Renal pelvis (tissue), 12 donors: ENCODE results near the gene ADAMTS18. TPM values are rescaled to one million over a fixed set of nuclear protein-coding genes. Genes with fewer than 3 reads are reported as not detected.
"Not testable (repeated sequence)": the region's sequence is repeated elsewhere in the genome, so short reads cannot be mapped to it uniquely, and the experiment has no call there.

Experiments
- DNase-seq: peaks from one replicate; pipeline ENCODE4 v3.0.0-alpha.2; 2013
- long read RNA-seq, 16 experiments: transcript quantifications; one replicate each; lab custom pipeline, GENCODE V29; 2026
- polyA plus RNA-seq, 3 donors: library from polyadenylated mRNA; unstranded; fragments of 120-200 nt; gene quantifications; one replicate each; pipeline ENCODE4 v1.2.1, GENCODE V29; 2013; ENCODE audit not compliant: insufficient read length in 3 of 3

Gene ADAMTS18, protein sequence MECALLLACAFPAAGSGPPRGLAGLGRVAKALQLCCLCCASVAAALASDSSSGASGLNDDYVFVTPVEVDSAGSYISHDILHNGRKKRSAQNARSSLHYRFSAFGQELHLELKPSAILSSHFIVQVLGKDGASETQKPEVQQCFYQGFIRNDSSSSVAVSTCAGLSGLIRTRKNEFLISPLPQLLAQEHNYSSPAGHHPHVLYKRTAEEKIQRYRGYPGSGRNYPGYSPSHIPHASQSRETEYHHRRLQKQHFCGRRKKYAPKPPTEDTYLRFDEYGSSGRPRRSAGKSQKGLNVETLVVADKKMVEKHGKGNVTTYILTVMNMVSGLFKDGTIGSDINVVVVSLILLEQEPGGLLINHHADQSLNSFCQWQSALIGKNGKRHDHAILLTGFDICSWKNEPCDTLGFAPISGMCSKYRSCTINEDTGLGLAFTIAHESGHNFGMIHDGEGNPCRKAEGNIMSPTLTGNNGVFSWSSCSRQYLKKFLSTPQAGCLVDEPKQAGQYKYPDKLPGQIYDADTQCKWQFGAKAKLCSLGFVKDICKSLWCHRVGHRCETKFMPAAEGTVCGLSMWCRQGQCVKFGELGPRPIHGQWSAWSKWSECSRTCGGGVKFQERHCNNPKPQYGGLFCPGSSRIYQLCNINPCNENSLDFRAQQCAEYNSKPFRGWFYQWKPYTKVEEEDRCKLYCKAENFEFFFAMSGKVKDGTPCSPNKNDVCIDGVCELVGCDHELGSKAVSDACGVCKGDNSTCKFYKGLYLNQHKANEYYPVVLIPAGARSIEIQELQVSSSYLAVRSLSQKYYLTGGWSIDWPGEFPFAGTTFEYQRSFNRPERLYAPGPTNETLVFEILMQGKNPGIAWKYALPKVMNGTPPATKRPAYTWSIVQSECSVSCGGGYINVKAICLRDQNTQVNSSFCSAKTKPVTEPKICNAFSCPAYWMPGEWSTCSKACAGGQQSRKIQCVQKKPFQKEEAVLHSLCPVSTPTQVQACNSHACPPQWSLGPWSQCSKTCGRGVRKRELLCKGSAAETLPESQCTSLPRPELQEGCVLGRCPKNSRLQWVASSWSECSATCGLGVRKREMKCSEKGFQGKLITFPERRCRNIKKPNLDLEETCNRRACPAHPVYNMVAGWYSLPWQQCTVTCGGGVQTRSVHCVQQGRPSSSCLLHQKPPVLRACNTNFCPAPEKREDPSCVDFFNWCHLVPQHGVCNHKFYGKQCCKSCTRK (N-terminal part only)
- 1 to 10 TPM; 3.9 to 9.7 (median 6.6) TPM for polyA plus RNA-seq
- long read RNA-seq, donor 1, result 0 reads
- long read RNA-seq, donor 2, result 0 reads
- long read RNA-seq, donor 3, result 0 reads
- long read RNA-seq, donor 4, result 0 reads
- long read RNA-seq, donor 5, result 0 reads
- long read RNA-seq, donor 6, partial matches to known transcripts, result 0 of 2 reads
- long read RNA-seq, donor 6, other reads (novel, unspliced or antisense), result 0 of 2 reads
- long read RNA-seq, donor 7, result 0 reads
- long read RNA-seq, donor 8, result 0 reads
- long read RNA-seq, donor 9, result 0 reads
- long read RNA-seq, donor 10, result 0 reads
- long read RNA-seq, donor 11, result 0 reads
- long read RNA-seq, donor 12, result 0 reads
- long read RNA-seq, donor 13, result 0 reads
- long read RNA-seq, donor 14, result 0 reads
- long read RNA-seq, donor 15, result 0 reads
- long read RNA-seq, donor 16, result 0 reads

DNA sequence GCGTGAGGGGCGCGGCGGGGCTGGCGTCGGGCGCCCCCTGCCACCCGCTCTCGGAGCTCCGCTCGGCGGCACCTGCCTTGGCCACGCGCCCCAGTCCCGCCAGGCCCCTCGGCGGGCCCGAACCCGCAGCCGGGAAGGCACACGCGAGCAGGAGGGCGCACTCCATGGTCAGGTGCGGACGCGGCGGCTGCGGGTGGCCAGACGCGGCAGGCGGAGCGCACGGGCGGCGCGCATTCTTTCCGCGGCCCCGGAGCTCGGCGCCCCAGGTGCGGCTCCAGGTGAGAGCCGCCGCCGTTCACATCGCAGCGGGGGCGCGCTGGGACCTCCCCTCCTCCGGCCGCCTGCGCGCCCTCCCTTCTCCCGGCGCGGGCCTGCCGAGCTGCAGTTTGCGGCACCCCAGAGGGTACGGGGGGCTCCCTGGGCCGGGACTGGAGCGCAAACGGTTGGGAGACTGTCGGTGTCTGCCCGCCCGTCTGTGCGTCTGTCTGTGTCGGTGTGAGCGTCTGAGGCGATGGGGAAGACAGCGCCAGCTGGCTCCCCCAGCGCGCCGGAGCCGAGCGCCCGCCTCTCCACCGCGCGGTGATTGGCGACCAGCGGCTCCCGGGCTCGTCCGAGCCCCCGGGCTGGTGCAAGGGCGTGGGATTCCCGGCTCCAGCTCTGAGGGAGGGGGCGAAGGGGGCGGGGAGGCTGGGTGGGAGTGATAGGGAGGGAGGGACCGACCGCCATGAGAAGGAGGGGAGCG is at the start of gene ADAMTS18:
Gene ADAMTS18 (minus strand): TSS at position 505 of the 742 bp plus-strand sequence. CDS start 339 bp downstream, at position 166.
- DNase-seq, result no peak

DNA sequence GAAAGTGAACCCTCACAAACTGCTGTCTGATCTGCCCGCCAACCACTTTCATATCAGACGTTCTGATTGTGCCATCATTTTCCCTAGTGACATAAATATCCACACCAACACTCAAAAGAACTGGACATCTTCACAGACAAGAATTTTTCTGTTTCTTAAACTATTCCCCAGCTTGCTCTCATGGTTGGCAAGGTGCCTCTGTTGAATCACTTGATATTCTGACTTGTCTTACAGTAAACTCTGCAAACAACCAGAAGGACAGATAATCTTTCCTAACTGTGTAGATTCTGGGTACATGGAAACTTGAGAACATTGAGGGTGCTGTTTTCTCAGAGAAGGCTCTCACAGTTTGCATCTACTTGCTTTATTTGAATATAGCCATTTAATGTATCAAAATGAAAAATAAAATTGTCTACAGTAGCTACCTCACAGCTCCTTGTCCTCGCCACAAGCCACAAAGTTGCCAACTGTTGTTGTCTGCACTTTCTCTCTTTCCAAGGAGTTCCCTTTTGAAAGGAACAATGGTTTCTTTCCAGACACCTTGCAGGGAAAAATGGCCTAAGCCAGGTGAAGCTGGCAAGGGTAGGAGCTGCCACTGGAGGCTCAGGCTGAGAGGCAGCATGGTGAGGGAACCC is 46.0 kb upstream of the ADAMTS18 start:
- DNase-seq, result no peak

DNA sequence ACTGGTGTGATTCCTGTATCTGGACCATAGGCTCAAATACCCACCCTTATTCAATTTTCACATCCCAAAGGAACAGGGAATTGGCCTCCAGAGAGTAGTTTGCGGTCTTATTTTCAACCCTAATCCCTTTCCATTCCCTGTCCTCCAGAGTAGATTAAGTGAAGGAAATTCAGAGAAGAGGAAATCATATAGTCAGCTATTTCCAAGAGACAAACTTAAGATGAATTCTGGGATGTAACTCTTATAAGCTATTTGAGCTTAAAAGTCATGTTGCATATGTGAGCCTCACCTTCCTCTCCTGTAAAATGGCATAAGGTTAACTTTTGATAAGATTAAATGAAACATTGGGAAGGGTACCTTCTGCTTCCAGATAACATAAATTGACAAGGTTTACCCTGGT is 37.4 kb upstream of the ADAMTS18 start:
- no peak for DNase-seq

- DNase-seq, result no peak
These were observed 36.0 kb upstream of the ADAMTS18 start for GRCh38 chr16:77470851-77471250.

DNA sequence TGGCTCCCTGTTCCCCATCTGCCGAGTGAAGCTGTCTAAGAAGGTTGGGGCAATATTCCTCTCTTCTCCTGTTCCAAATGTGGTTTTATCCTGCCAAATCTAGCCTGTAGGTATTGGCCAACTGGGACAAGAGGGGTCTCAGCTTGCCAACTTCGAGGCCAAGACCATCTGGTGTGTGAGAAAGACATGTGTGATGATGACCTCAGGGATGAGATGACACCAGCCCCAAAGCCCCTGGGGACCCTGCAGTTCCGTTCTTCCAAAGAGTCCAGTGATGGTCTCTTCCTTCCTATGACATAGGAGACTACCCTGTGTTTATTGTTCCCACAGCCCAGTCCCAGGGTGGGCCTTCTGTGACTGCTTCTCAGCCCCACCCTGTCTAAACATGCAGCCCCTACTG is 34.8 kb upstream of the ADAMTS18 start:
- no peak for DNase-seq

- DNase-seq, result no peak
These were observed 34.0 kb upstream of the ADAMTS18 start for GRCh38 chr16:77468831-77469230.

GRCh38 chr16:77467821-77468335 is 33.0 kb upstream of the ADAMTS18 start:
- no peak for DNase-seq

GRCh38 chr16:77463659-77464058 is 28.8 kb upstream of the ADAMTS18 start:
- DNase-seq, result not testable (repeated sequence)

- DNase-seq, result no peak
These were observed 28.1 kb upstream of the ADAMTS18 start for GRCh38 chr16:77462894-77463293.

GRCh38 chr16:77459534-77460254 is 24.9 kb upstream of the ADAMTS18 start:
- DNase-seq, result no peak

GRCh38 chr16:77457046-77457445 is 22.2 kb upstream of the ADAMTS18 start:
- no peak for DNase-seq

- no peak for DNase-seq
These were observed 17.4 kb upstream of the ADAMTS18 start for GRCh38 chr16:77452243-77452642.

- DNase-seq, result no peak
These were observed 16.1 kb upstream of the ADAMTS18 start for GRCh38 chr16:77450790-77451487.

- no peak for DNase-seq
These were observed 14.4 kb upstream of the ADAMTS18 start for GRCh38 chr16:77449208-77449607.

- DNase-seq, result no peak
These were observed 10.5 kb upstream of the ADAMTS18 start for GRCh38 chr16:77445324-77445723.

- DNase-seq, result no peak
These were observed 9.3 kb upstream of the ADAMTS18 start for GRCh38 chr16:77444147-77444460.

- no peak for DNase-seq
These were observed 8.7 kb upstream of the ADAMTS18 start for GRCh38 chr16:77443357-77444146.

DNA sequence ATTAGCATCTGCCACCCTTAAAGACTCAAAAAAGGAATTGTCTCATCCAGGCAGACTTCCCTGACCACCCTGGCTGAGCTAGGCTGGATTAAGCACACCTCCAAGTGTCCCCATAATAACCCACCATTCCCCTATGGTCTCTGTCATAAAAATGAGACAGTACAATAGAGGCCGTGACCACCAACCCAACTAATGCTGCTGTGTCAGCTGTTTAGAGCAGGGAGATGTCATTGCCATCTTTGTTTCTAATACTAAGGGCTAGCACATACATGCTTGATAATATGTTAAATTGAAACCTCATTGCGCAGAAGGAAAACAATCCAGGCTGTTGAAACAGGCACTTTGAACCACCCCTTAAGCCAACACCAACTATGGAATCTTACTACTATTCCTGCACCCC is 7.2 kb upstream of the ADAMTS18 start:
- DNase-seq, result no peak
